ENCODE data around the gene MEIOSIN. TPM values are rescaled to one million over a fixed set of nuclear protein-coding genes. Genes with fewer than 3 reads are reported as not detected.

Gene MEIOSIN
- total and polyA plus RNA-seq, 2 of the 13 experiments (the other 11 are each of a cell fraction or from before 2014, with no cell fraction given): not detected

GRCh38 chr19:45691516-45692186 lies 41.6 kb upstream of the MEIOSIN start, which contains the start of gene SNRPD2 (continued):
- 0 out of 2 replicates have a peak, but pooled peaks have one; percentile 33 for TF ChIP-seq KIAA2018 (CRISPR knock-in tag; IDR thresholded peaks at IDR 0.05; ENCODE audit: borderline replicate concordance)
- peak; percentile 61; the same call in 1 of the 2 replicates for TF ChIP-seq ELF1 (CRISPR knock-in tag; IDR thresholded peaks at IDR 0.05)
- TF ChIP-seq MIER2 (CRISPR knock-in tag; IDR thresholded peaks at IDR 0.05): no peak
- 0 out of 2 replicates have a peak, but pooled peaks have one; percentile 24 for TF ChIP-seq ZSCAN9 (CRISPR knock-in tag; IDR thresholded peaks at IDR 0.05; ENCODE audit: borderline replicate concordance)
- TF ChIP-seq E2F1 (CRISPR knock-in tag; IDR thresholded peaks at IDR 0.05): no peak
- no peak; the same call in 1 of the 2 replicates for TF ChIP-seq TP53 (CRISPR knock-in tag; conservative IDR thresholded peaks at IDR 0.05)
- TF ChIP-seq ZNF564 (CRISPR knock-in tag; IDR thresholded peaks at IDR 0.05): no peak
- peak; percentile 91 for TF ChIP-seq KAT8 (CRISPR knock-in tag; IDR thresholded peaks at IDR 0.05)
- no peak for TF ChIP-seq HDAC2 (CRISPR knock-in tag; IDR thresholded peaks at IDR 0.05)
- no peak for TF ChIP-seq SRSF9 (IDR thresholded peaks at IDR 0.05; ENCODE audit: borderline replicate concordance, insufficient read depth, low read depth, low read length, poor library complexity, severe bottlenecking)
- no peak for TF ChIP-seq ZNF670 (CRISPR knock-in tag; IDR thresholded peaks at IDR 0.05; ENCODE audit: borderline replicate concordance)
- peak; percentile 70; the same call in 1 of the 2 replicates for TF ChIP-seq TARDBP (CRISPR knock-in tag; IDR thresholded peaks at IDR 0.05)
- TF ChIP-seq ZBTB1 (CRISPR knock-in tag; IDR thresholded peaks at IDR 0.05; ENCODE audit: borderline replicate concordance): no peak
- TF ChIP-seq FOXC1 (CRISPR knock-in tag; IDR thresholded peaks at IDR 0.05; ENCODE audit: borderline replicate concordance): 0 out of 2 replicates have a peak, but pooled peaks have one; percentile 40
- peak; percentile 92 for TF ChIP-seq POLR2G (IDR thresholded peaks at IDR 0.05; ENCODE audit: low read depth, low read length)
- no peak for TF ChIP-seq SCMH1 (CRISPR knock-in tag; IDR thresholded peaks at IDR 0.05; ENCODE audit: borderline replicate concordance)
- TF ChIP-seq ZEB1 (IDR thresholded peaks at IDR 0.05; ENCODE audit: insufficient replicate concordance, low read depth): no peak
- TF ChIP-seq ZNF512 (CRISPR knock-in tag; IDR thresholded peaks at IDR 0.05): no peak

All from HepG2 (cell line).